MM.1S (cell line): Measurements from ENCODE around the gene OTULINL.

Source experiments
- DNase-seq: peaks from one replicate; pipeline ENCODE4 v3.0.0-alpha.2; 2015
- H2AFZ ChIP-seq: fragments of 300-600 bp; sonication (generic); 2 replicates; pipeline ENCODE4 v1.6.0; 2016; ENCODE audit warnings: antibody characterized with exemption, low read length
- H3F3A ChIP-seq: fragments of 300-600 bp; sonication (generic); 2 replicates; pipeline ENCODE4 v1.6.1; 2016; ENCODE audit warnings: mild to moderate bottlenecking, antibody characterized with exemption, low read length, moderate library complexity, mixed read lengths; ENCODE audit not compliant: insufficient read depth
- H3K27ac ChIP-seq: fragments of 300-600 bp; sonication (generic); 2 replicates; pipeline ENCODE4 v1.5.1; 2016; ENCODE audit warnings: mild to moderate bottlenecking, low read length
- H3K27me3 ChIP-seq: fragments of 300-600 bp; sonication (generic); replicated peaks from 2 replicates; pipeline ENCODE4 v1.6.0; 2016; ENCODE audit warnings: low read length; ENCODE audit not compliant: insufficient read depth
- H3K36me3 ChIP-seq: fragments of 300-600 bp; sonication (generic); replicated peaks from 2 replicates; pipeline ENCODE4 v1.6.1; 2016; ENCODE audit warnings: mild to moderate bottlenecking, low read length, mixed read lengths; ENCODE audit not compliant: insufficient read depth
- H3K4me1 ChIP-seq: fragments of 300-600 bp; sonication (generic); 2 replicates; pipeline ENCODE4 v1.6.1; 2016; ENCODE audit warnings: low read length, mixed read lengths
- H3K4me2 ChIP-seq: fragments of 300-600 bp; sonication (generic); 2 replicates; pipeline ENCODE4 v1.6.0; 2016; ENCODE audit warnings: low read depth, low read length
- H3K4me3 ChIP-seq: fragments of 300-600 bp; sonication (generic); 2 replicates; pipeline ENCODE4 v1.5.1; 2016; ENCODE audit warnings: low read length, mixed read lengths
- H3K79me2 ChIP-seq: fragments of 300-600 bp; sonication (generic); 2 replicates; pipeline ENCODE4 v1.6.1; 2016; ENCODE audit warnings: mixed run types, low read length, mixed read lengths
- H3K9ac ChIP-seq: fragments of 300-600 bp; sonication (generic); 2 replicates; pipeline ENCODE4 v1.6.1; 2016; ENCODE audit warnings: low read length, mixed read lengths
- H3K9me2 ChIP-seq: fragments of 300-600 bp; sonication (generic); replicated peaks from 2 replicates; pipeline ENCODE4 v1.6.1; 2016; ENCODE audit warnings: mild to moderate bottlenecking, low read length, mixed read lengths; ENCODE audit not compliant: insufficient read depth
- H3K9me3 ChIP-seq: fragments of 300-600 bp; sonication (generic); replicated peaks from 2 replicates; pipeline ENCODE4 v1.6.1; 2016; ENCODE audit warnings: mild to moderate bottlenecking, low read length, mixed read lengths; ENCODE audit not compliant: insufficient read depth
- H4K20me1 ChIP-seq: fragments of 300-600 bp; sonication (generic); 2 replicates; pipeline ENCODE4 v1.6.1; 2016; ENCODE audit warnings: mild to moderate bottlenecking, low read length, moderate library complexity, mixed read lengths; ENCODE audit not compliant: insufficient read depth
- CTCF ChIP-seq: fragments of 300-600 bp; sonication (generic); IDR thresholded peaks from 2 replicates; pipeline ENCODE4 v1.5.1; 2016; ENCODE audit warnings: antibody characterized with exemption, low read length, mixed read lengths
- EZH2 ChIP-seq: fragments of 300-600 bp; sonication (generic); optimal IDR thresholded peaks from 2 replicates; pipeline ENCODE3; 2017; ENCODE audit warnings: low read depth, mild to moderate bottlenecking, antibody characterized with exemption, low read length, mixed read lengths
- EZH2phosphoT487 ChIP-seq: fragments of 300-600 bp; sonication (generic); IDR thresholded peaks from 2 replicates; pipeline ENCODE4 v1.6.1; 2018; ENCODE audit warnings: antibody characterized with exemption, low read length

Gene OTULINL

GRCh38 chr5:14574891-14575508, 6.6 kb upstream of the OTULINL start:
- no peaks in the 10 kb centered on the region for H3K9me2 ChIP-seq
- no peak overlapping the region for H2AFZ ChIP-seq
- no peak overlapping the region for H3K4me2 ChIP-seq
- no peaks in the 10 kb centered on the region for H3K4me1 ChIP-seq
- DNase-seq: no peak
- H4K20me1 ChIP-seq: no peaks in the 10 kb centered on the region
- H3K4me3 ChIP-seq: no peak overlapping the region
- no peak overlapping the region for H3K9ac ChIP-seq
- H3K36me3 ChIP-seq: no peaks in the 10 kb centered on the region
- no peaks in the 10 kb centered on the region for H3K9me3 ChIP-seq
- H3K27ac ChIP-seq: no peak overlapping the region
- no peaks in the 10 kb centered on the region for H3F3A ChIP-seq
- no peaks in the 10 kb centered on the region for H3K27me3 ChIP-seq
- H3K79me2 ChIP-seq: no peaks in the 10 kb centered on the region
- TF ChIP-seq CTCF (no peak), EZH2 (no peak), EZH2phosphoT487 (no peak)

GRCh38 chr5:14576206-14576605, 5.4 kb upstream of the OTULINL start:
- DNase-seq: no peak

GRCh38 chr5:14577079-14577725, 4.4 kb upstream of the OTULINL start:
- H3K27ac ChIP-seq: no peak overlapping the region
- H3K4me2 ChIP-seq: no peak overlapping the region
- no peaks in the 10 kb centered on the region for H3F3A ChIP-seq
- no peaks in the 10 kb centered on the region for H4K20me1 ChIP-seq
- H3K9me2 ChIP-seq: no peaks in the 10 kb centered on the region
- no peaks in the 10 kb centered on the region for H3K9me3 ChIP-seq
- no peak overlapping the region for H2AFZ ChIP-seq
- H3K36me3 ChIP-seq: no peaks in the 10 kb centered on the region
- no peak overlapping the region for H3K9ac ChIP-seq
- peaks cover 3% of the 10 kb centered on the region; the same call in 1 of the 2 replicates for H3K79me2 ChIP-seq
- TF ChIP-seq EZH2phosphoT487 (no peak), EZH2 (no peak), CTCF (no peak)
- no peak for DNase-seq
- H3K4me1 ChIP-seq: no peaks in the 10 kb centered on the region
- H3K4me3 ChIP-seq: no peak overlapping the region
- H3K27me3 ChIP-seq: no peaks in the 10 kb centered on the region

More at GRCh38 chr5:14576206-14576605, 5.4 kb upstream of the OTULINL start:
- Histone ChIP-seq H4K20me1 (no peaks in the 10 kb centered on the region), H3K27ac (no peak overlapping the region), H3K4me1 (no peaks in the 10 kb centered on the region), H3F3A (no peaks in the 10 kb centered on the region), H2AFZ (no peak overlapping the region), H3K4me3 (no peak overlapping the region), H3K4me2 (no peak overlapping the region), H3K9me3 (no peaks in the 10 kb centered on the region), H3K9ac (no peak overlapping the region), H3K27me3 (no peaks in the 10 kb centered on the region), H3K9me2 (no peaks in the 10 kb centered on the region), H3K36me3 (no peaks in the 10 kb centered on the region), H3K79me2 (no peaks in the 10 kb centered on the region)
- no peak for TF ChIP-seq EZH2phosphoT487

- H3K36me3 ChIP-seq: no peaks in the 10 kb centered on the region
- no peak overlapping the region for H3K9ac ChIP-seq
- H2AFZ ChIP-seq: no peak overlapping the region
- no peak for DNase-seq
- no peak overlapping the region for H3K4me2 ChIP-seq
- H3K4me3 ChIP-seq: no peak overlapping the region
- TF ChIP-seq EZH2: no peak
- TF ChIP-seq CTCF: no peak
- TF ChIP-seq EZH2phosphoT487: no peak
- peaks cover 3% of the 10 kb centered on the region; the same call in 1 of the 2 replicates for H3K4me1 ChIP-seq
- H3K27ac ChIP-seq: no peak overlapping the region
- no peaks in the 10 kb centered on the region for H4K20me1 ChIP-seq
- no peaks in the 10 kb centered on the region for H3K9me3 ChIP-seq
- H3K27me3 ChIP-seq: no peaks in the 10 kb centered on the region
- peaks cover 10% of the 10 kb centered on the region for H3K79me2 ChIP-seq
- H3K9me2 ChIP-seq: no peaks in the 10 kb centered on the region
- H3F3A ChIP-seq: no peaks in the 10 kb centered on the region
These were observed 3.6 kb upstream of the OTULINL start for GRCh38 chr5:14577971-14578370.
